NK-92 treated with Interleukin-12 subunit alpha and Interleukin-12 subunit beta, amount 100 ng/mL, for 24 hours (cell line): ENCODE measurements around the gene TIMM22.
"Not testable (repeated sequence)": the region's sequence is repeated elsewhere in the genome, so short reads cannot be mapped to it uniquely, and the experiment has no call there.

ENCODE experiments used
- DNase-seq: peaks from one replicate; lab custom pipeline; 2025; lab: John Stamatoyannopoulos, UW

The TIMM22 gene

GRCh38 chr17:973053-973452 is 23.9 kb upstream of the TIMM22 start:
- DNase-seq, result no peak

GRCh38 chr17:974778-975177 is 22.2 kb upstream of the TIMM22 start:
- not testable (repeated sequence) for DNase-seq

GRCh38 chr17:975371-975915 is 21.5 kb upstream of the TIMM22 start:
- no peak for DNase-seq

- no peak for DNase-seq
Measured at GRCh38 chr17:976312-976711, 20.6 kb upstream of the TIMM22 start.

GRCh38 chr17:977166-977565 is 19.8 kb upstream of the TIMM22 start:
- DNase-seq, result no peak

- DNase-seq, result no peak
Measured at GRCh38 chr17:978103-979093, 18.5 kb upstream of the TIMM22 start.

GRCh38 chr17:979212-979538 is 17.8 kb upstream of the TIMM22 start:
- DNase-seq, result no peak

GRCh38 chr17:979539-980405 is 17.2 kb upstream of the TIMM22 start, which contains the start of gene NXN:
Gene NXN, minus strand, starts transcription at chr17:979776.
- no peak for DNase-seq

- no peak for DNase-seq
Measured at GRCh38 chr17:980406-981291, 16.3 kb upstream of the TIMM22 start.

GRCh38 chr17:981292-981658 is 15.7 kb upstream of the TIMM22 start:
- no peak for DNase-seq

GRCh38 chr17:983921-984320 is 13.0 kb upstream of the TIMM22 start:
- no peak for DNase-seq

GRCh38 chr17:986322-986929 is 10.5 kb upstream of the TIMM22 start:
- DNase-seq, result no peak

- no peak for DNase-seq
Measured at GRCh38 chr17:987931-988330, 9.0 kb upstream of the TIMM22 start.

GRCh38 chr17:988561-988960 is 8.4 kb upstream of the TIMM22 start:
- DNase-seq, result no peak

- no peak for DNase-seq
Measured at GRCh38 chr17:992933-993332, 4.0 kb upstream of the TIMM22 start.

- DNase-seq, result not testable (repeated sequence)
Measured at GRCh38 chr17:995324-995723, 1.6 kb upstream of the TIMM22 start.

GRCh38 chr17:998111-998510 is 1.2 kb downstream of the TIMM22 start:
- no peak for DNase-seq

GRCh38 chr17:1000597-1001461 is 3.9 kb downstream of the TIMM22 start:
- DNase-seq, result no peak

GRCh38 chr17:1001640-1002411 is 4.9 kb downstream of the TIMM22 start:
- DNase-seq, result no peak

GRCh38 chr17:1002412-1002753 is 5.5 kb downstream of the TIMM22 start:
- no peak for DNase-seq
